H1 (cell line): ENCODE data around the gene LTBR. TPM values are rescaled to one million over a fixed set of nuclear protein-coding genes. Genes with fewer than 3 reads are reported as not detected.

ENCODE experiments used
- EP300 ChIP-seq, 2 experiments: IDR thresholded peaks; 1 replicate in 1 of 2; 2 replicates in 1 of 2; pipeline ENCODE4 v1.6.1; 2011 to 2012; ENCODE audit warnings: low read depth in 2 of 2, low read length in 2 of 2, mild to moderate bottlenecking in 2 of 2, borderline replicate concordance in 1 of 2, inconsistent platforms in 1 of 2, moderate library complexity in 1 of 2
- ZNF274 ChIP-seq: IDR thresholded peaks from 2 replicates; pipeline ENCODE4 v1.7.0; 2012; ENCODE audit warnings: low read length, borderline replicate concordance; ENCODE audit errors: extremely low read depth
- polyA plus RNA-seq, 7 experiments: library from polyadenylated mRNA; depleted of rRNA in 3 of 7; stranded (reverse) in 5 of 7; unstranded in 2 of 7; fragments of >200 nt in 5 of 7; fragments of 200-250 nt in 2 of 7; gene quantifications; 1 replicate in 5 of 7; 2 replicates in 1 of 7; 4 replicates in 1 of 7; pipeline versions ENCODE4 v1.2.1 to v1.2.3, GENCODE V29; 2011 to 2013; ENCODE audit warnings: missing spikeins in 2 of 7, mixed read lengths in 2 of 7
- total RNA-seq: library from RNA; stranded (reverse); fragmentation: NEBNext Ultra II Directional; extraction: Animal tissue kit (Norgen Biotek cat#: 25700); gene quantifications from 2 replicates; pipeline ENCODE4 v1.2.1, GENCODE V29; 2021

The LTBR gene
- total and polyA plus RNA-seq, 2 of the 8 experiments (the other 6 are each of a cell fraction or from before 2014, with no cell fraction given) = 5.1 to 6.3 TPM

- no peak for TF ChIP-seq EP300 (IDR thresholded peaks at IDR 0.05; ENCODE audit: borderline replicate concordance in 1 of 2, low read depth in 2 of 2, low read length in 2 of 2)
- TF ChIP-seq ZNF274 = no peak
These were observed 29.2 kb upstream of the LTBR start (continued) for GRCh38 chr12:6354495-6355393.
